Endothelial cell of umbilical vein (primary cell): ENCODE results near the gene SLC39A13. TPM values are rescaled to one million over a fixed set of nuclear protein-coding genes. Genes with fewer than 3 reads are reported as not detected.

Experiments used
- BruUV-seq: library from RNA; stranded (reverse); fragments of 400-500 nt; replicated peaks from 2 replicates; lab custom pipeline; 2021; lab: Mats Ljungman, UMichigan
- CTCF ChIA-PET: fragments of 300-600, 350-600 bp; sonication (Branson Sonifier 250); formaldehyde crosslinking; loops from one replicate; lab custom pipeline; 2021; ENCODE audit warnings: antibody characterized with exemption, inconsistent platforms; lab: Charles Lee
- POLR2A ChIA-PET: fragments of 300-600, 350-600 bp; sonication (Branson Sonifier 250); formaldehyde crosslinking; loops from one replicate; lab custom pipeline; 2021; ENCODE audit warnings: antibody characterized with exemption, inconsistent platforms; lab: Charles Lee
- DNase-seq: peaks from one replicate; pipeline ENCODE4 v3.0.0-alpha.2; 2011; ENCODE audit warnings: low read depth, low spot score
- FAIRE-seq: peaks from 2 replicates; lab custom pipeline; 2011; peaks lifted over from hg19 to GRCh38; lab: Jason Lieb, UNC
- H2AFZ ChIP-seq: 2 replicates; pipeline ENCODE4 v1.6.0; 2012; ENCODE audit warnings: low read depth, low read length, control low read depth, inconsistent platforms
- H3K27ac ChIP-seq: 2 replicates; pipeline ENCODE4 v1.5.1; 2011; ENCODE audit warnings: low read depth, mild to moderate bottlenecking, control low read depth, low read length, moderate library complexity; ENCODE audit not compliant: insufficient read depth
- H3K27me3 ChIP-seq, 2 experiments: 2 replicates each; pipeline versions ENCODE4 v1.6.0 to v1.6.1; 2011; ENCODE audit warnings: low read length in 2 of 2, mixed read lengths in 1 of 2; ENCODE audit not compliant: control insufficient read depth in 2 of 2, insufficient read depth in 2 of 2
- H3K36me3 ChIP-seq, 2 experiments: 2 replicates in 1 of 2; 3 replicates in 1 of 2; pipeline ENCODE4 v1.5.1; 2011; ENCODE audit warnings: low read length in 2 of 2, mild to moderate bottlenecking in 1 of 2, moderate library complexity in 1 of 2; ENCODE audit not compliant: control insufficient read depth in 2 of 2, insufficient read depth in 2 of 2; ENCODE audit errors: extremely low read depth in 1 of 2
- H3K4me1 ChIP-seq: 3 replicates; pipeline ENCODE4 v1.5.1; 2011; ENCODE audit warnings: mild to moderate bottlenecking, low read length; ENCODE audit not compliant: control insufficient read depth, insufficient read depth; ENCODE audit errors: extremely low read depth
- H3K4me2 ChIP-seq: 2 replicates; pipeline ENCODE4 v1.6.1; 2011; ENCODE audit warnings: low read length, control low read depth, mixed read lengths; ENCODE audit not compliant: insufficient read depth
- H3K4me3 ChIP-seq, 3 experiments: fragments of 200-600 bp in 1 of 3; sonication (generic), shearing (Covaris generic) in 1 of 3; replicated peaks in 1 of 3; 2 replicates each; pipeline ENCODE4 v1.5.1; 2011 to 2016; ENCODE audit warnings: control low read depth in 3 of 3, low read length in 3 of 3, mild to moderate bottlenecking in 2 of 3, inconsistent platforms in 1 of 3, low read depth in 1 of 3, moderate library complexity in 1 of 3; ENCODE audit not compliant: insufficient read depth in 1 of 3
- H3K79me2 ChIP-seq: 2 replicates; pipeline ENCODE4 v1.6.0; 2012; ENCODE audit warnings: low read length, inconsistent platforms; ENCODE audit not compliant: control insufficient read depth, insufficient read depth
- H3K9ac ChIP-seq: replicated peaks from 2 replicates; pipeline ENCODE3; 2011; ENCODE audit warnings: low read length, control low read depth; ENCODE audit not compliant: insufficient read depth; ENCODE audit errors: extremely low read depth
- H3K9me1 ChIP-seq: replicated peaks from 3 replicates; pipeline ENCODE4 v1.6.0; 2011; ENCODE audit warnings: mild to moderate bottlenecking, low read length; ENCODE audit not compliant: control insufficient read depth, insufficient read depth; ENCODE audit errors: extremely low read depth
- H3K9me3 ChIP-seq: replicated peaks from 2 replicates; pipeline ENCODE4 v1.5.1; 2012; ENCODE audit warnings: low read length, inconsistent platforms; ENCODE audit not compliant: control insufficient read depth, insufficient read depth
- H4K20me1 ChIP-seq: replicated peaks from 2 replicates; pipeline ENCODE3; 2011; ENCODE audit warnings: mild to moderate bottlenecking, low read length; ENCODE audit not compliant: control insufficient read depth, insufficient read depth; ENCODE audit errors: extremely low read depth
- EZH2 ChIP-seq: IDR thresholded peaks from 2 replicates; pipeline ENCODE4 v1.6.1; 2012; ENCODE audit warnings: borderline replicate concordance, low read depth, mild to moderate bottlenecking, moderate library complexity, low read length, inconsistent platforms; ENCODE audit not compliant: severe bottlenecking
- FOS ChIP-seq: IDR thresholded peaks from 2 replicates; pipeline ENCODE4 v1.6.1; 2011; ENCODE audit warnings: mild to moderate bottlenecking, low read length, moderate library complexity, borderline replicate concordance; ENCODE audit not compliant: insufficient read depth
- GATA2 ChIP-seq: IDR thresholded peaks from 2 replicates; pipeline ENCODE4 v1.7.0; 2011; ENCODE audit warnings: low read depth, mild to moderate bottlenecking, moderate library complexity, mixed read lengths, low read length; ENCODE audit not compliant: insufficient read length, insufficient read depth
- JUN ChIP-seq: IDR thresholded peaks from 2 replicates; pipeline ENCODE4 v1.6.1; 2011; ENCODE audit warnings: borderline replicate concordance, low read depth; ENCODE audit not compliant: insufficient read length, insufficient read depth
- MYC ChIP-seq: IDR thresholded peaks from one replicate; pipeline ENCODE4 v1.6.1; 2011; ENCODE audit warnings: mild to moderate bottlenecking, low read depth, low read length
- POLR2A ChIP-seq: IDR thresholded peaks from 2 replicates; pipeline ENCODE4 v1.6.1; 2012; ENCODE audit warnings: low read depth, mild to moderate bottlenecking, control low read depth, low read length
- POLR2AphosphoS5 ChIP-seq: IDR thresholded peaks from 2 replicates; pipeline ENCODE4 v1.6.1; 2012; ENCODE audit warnings: low read depth, mild to moderate bottlenecking, control low read depth, low read length, moderate library complexity; ENCODE audit not compliant: insufficient read depth
- dilution Hi-C: fragments of 300-500 bp; cut with MboI; formaldehyde crosslinking; loops from one replicate; pipeline ENCODE4 v1.15.0; 2019; ENCODE audit warnings: low sequenced_read_pairs; ENCODE audit not compliant: extremely low pct_ligation_motif_present
- intact Hi-C: fragments of 100-400 bp; cut with micrococcal nuclease; formaldehyde crosslinking; loops from one replicate; pipeline ENCODE4 v1.10.0; 2022
- polyA plus RNA-seq, 4 experiments: library from polyadenylated mRNA; depleted of rRNA in 3 of 4; stranded (reverse) in 3 of 4; unstranded in 1 of 4; fragments of >200 nt; gene quantifications; 2 replicates each; pipeline versions ENCODE4 v1.2.1 to v1.2.3, GENCODE V29; 2011 to 2012; ENCODE audit warnings: missing spikeins in 1 of 4
- total RNA-seq: library from RNA; stranded (reverse); gene quantifications from 2 replicates; pipeline ENCODE4 v1.2.3, GENCODE V29; 2021
- TF ChIP-seq, protein P1 (sequence below), 2 donors: IDR thresholded peaks; 1 replicate in 1 of 2; 2 replicates in 1 of 2; pipeline ENCODE4 v1.5.1; 2011; ENCODE audit warnings: low read length in 2 of 2, mild to moderate bottlenecking in 2 of 2, moderate library complexity in 2 of 2, control low read depth in 1 of 2, inconsistent platforms in 1 of 2, low read depth in 1 of 2; ENCODE audit not compliant: insufficient read depth in 1 of 2; ENCODE audit errors: extremely low read depth in 1 of 2
- TF ChIP-seq, protein P2 (sequence below): IDR thresholded peaks from 2 replicates; pipeline ENCODE4 v1.6.1; 2011; ENCODE audit not compliant: insufficient read depth, insufficient read length

SLC39A13 gene
- total and polyA plus RNA-seq, 2 donors (not counting 3 experiments of a cell fraction or from before 2014, with no cell fraction given): 91.9 to 94.3 TPM

DNA sequence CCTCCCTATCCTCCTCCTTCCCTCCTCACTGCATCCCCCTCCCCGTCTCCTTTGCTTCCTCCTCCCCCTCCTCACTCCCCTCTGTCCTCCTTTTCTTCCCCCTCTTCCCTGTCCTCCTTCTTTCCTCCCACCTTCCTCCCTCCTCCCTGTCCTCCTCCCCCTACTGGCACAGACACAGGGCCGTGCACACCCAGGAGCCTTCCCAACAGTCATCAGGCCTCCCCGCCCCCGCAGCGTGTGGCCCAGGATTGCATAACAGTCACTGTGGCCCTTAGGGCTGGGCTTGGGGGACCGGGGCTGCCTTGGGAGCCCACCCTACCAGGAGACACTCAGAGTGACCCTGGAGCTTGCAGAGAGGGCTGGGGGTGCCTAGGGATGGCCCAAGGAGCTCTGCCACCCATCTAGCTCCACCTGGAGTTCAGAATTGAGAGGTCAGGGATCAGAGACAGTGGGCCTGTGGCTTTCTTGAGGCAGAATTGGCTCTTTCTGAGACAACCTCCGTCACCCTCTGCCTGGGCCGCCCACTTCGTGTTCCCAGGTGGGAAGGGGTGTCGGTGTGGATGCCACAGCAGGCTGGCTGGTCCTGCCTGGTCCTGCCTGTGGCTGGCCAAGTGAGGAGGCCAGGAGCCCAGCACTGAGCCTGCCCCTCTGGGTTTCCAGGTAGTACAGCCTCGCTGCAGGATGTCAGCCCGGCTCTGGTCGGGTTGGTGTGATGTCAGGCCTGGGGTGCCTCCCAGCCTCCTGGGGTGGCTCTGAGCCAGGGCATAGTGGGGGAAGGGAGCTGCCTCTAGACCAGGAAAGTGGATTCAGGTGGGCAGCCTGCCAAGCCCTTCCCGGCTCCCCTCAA lies 31.6 kb upstream of the SLC39A13 start:
- ChIA-PET POLR2A (no interaction called here), CTCF (no interaction called here)
- Histone ChIP-seq H3K27ac (no peak overlapping the region), H2AFZ (no peak overlapping the region), H3K9me3 (no peaks in the 10 kb centered on the region), H3K9ac (no peak overlapping the region), H3K79me2 (no peaks in the 10 kb centered on the region), H3K27me3 (no peaks in the 10 kb centered on the region), H3K9me1 (no peaks in the 10 kb centered on the region), H3K36me3 (no peaks in the 10 kb centered on the region), H4K20me1 (no peaks in the 10 kb centered on the region), H3K4me3 (no peak overlapping the region), H3K4me1 (peaks cover 9% of the 10 kb centered on the region), H3K4me2 (no peak overlapping the region)
- intact Hi-C loops: no loop called here
- dilution Hi-C loops: no loop called here
- FAIRE-seq (no peak), DNase-seq (no peak)
- TF ChIP-seq, protein P1, sequence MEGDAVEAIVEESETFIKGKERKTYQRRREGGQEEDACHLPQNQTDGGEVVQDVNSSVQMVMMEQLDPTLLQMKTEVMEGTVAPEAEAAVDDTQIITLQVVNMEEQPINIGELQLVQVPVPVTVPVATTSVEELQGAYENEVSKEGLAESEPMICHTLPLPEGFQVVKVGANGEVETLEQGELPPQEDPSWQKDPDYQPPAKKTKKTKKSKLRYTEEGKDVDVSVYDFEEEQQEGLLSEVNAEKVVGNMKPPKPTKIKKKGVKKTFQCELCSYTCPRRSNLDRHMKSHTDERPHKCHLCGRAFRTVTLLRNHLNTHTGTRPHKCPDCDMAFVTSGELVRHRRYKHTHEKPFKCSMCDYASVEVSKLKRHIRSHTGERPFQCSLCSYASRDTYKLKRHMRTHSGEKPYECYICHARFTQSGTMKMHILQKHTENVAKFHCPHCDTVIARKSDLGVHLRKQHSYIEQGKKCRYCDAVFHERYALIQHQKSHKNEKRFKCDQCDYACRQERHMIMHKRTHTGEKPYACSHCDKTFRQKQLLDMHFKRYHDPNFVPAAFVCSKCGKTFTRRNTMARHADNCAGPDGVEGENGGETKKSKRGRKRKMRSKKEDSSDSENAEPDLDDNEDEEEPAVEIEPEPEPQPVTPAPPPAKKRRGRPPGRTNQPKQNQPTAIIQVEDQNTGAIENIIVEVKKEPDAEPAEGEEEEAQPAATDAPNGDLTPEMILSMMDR (IDR thresholded peaks at IDR 0.05; ENCODE audit: extremely low read depth in 1 of 2, insufficient read depth in 1 of 2, low read depth in 1 of 2, low read length in 2 of 2): no peak
- TF ChIP-seq, protein P2, sequence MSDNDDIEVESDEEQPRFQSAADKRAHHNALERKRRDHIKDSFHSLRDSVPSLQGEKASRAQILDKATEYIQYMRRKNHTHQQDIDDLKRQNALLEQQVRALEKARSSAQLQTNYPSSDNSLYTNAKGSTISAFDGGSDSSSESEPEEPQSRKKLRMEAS: no peak
- TF ChIP-seq POLR2A: no peak
- no peak for TF ChIP-seq FOS
- no peak for TF ChIP-seq GATA2
- no peak for TF ChIP-seq POLR2AphosphoS5
- no peak for TF ChIP-seq JUN
- TF ChIP-seq MYC: no peak
- TF ChIP-seq EZH2: no peak
- BruUV-seq: no TSS peak
